SKM-1 treated with dmso at 0.1 percent for 144 hours (cell line): ENCODE results near the gene CYP4F2.
"Not testable (repeated sequence)": the region's sequence is repeated elsewhere in the genome, so short reads cannot be mapped to it uniquely, and the experiment has no call there.

Source experiments
- DNase-seq: peaks from one replicate; lab custom pipeline; 2025; ENCODE audit not compliant: unreplicated experiment; lab: John Stamatoyannopoulos, UW

CYP4F2 gene

DNA sequence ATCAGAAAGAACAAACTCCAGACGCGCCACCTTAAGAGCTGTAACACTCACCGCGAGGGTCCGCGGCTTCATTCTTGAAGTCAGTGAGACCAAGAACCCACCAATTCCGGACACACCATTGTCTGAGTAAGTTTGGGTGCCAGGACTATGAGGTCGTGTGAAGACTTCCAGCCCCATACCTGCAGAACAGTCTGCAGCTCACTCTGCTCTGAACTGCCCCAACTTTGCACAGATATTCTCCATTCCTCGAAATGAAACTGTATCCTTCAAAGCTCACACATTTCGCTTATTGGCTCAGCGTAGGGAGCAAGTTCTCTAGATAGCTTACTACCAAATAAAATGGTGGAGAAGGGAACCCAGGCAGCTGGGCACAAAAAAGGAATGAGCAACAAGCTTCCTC, 2.6 kb upstream of the CYP4F2 start:
- no peak for DNase-seq

DNA sequence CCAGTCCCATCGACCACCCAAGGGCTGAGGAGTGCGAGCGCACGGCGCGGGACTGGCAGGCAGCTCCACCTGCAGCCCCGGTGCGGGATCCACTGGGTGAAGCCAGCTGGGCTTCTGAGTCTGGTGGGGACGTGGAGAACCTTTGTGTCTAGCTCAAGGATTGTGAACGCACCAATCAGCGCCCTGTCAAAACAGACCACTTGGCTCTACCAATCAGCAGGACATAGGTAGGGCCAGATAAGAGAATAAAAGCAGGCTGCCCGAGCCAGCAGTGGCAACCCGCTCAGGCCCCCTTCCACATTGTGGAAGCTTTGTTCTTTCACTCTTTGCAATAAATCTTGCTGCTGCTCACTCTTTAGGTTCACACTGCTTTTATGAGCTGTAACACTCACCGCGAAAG, 2.2 kb upstream of the CYP4F2 start:
- not testable (repeated sequence) for DNase-seq

DNA sequence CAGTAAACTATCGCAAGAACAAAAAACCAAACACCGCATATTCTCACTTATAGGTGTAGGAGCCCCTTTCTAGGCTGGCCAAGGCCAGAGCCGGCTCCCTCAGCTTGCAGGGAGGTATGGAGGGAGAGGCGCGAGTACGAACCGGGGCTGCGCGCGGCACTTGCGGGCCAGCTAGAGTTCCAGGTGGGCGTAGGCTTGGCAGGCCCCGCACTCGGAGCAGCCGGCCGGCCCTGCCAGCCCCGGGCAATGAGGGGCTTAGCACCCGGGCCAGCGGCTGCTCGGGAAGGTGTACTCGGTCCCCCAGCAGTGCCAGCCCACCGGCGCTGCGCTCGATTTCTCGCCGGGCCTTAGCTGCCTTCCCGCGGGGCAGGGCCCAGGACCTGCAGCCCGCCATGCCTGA, 1.7 kb upstream of the CYP4F2 start:
- DNase-seq = not testable (repeated sequence)

DNA sequence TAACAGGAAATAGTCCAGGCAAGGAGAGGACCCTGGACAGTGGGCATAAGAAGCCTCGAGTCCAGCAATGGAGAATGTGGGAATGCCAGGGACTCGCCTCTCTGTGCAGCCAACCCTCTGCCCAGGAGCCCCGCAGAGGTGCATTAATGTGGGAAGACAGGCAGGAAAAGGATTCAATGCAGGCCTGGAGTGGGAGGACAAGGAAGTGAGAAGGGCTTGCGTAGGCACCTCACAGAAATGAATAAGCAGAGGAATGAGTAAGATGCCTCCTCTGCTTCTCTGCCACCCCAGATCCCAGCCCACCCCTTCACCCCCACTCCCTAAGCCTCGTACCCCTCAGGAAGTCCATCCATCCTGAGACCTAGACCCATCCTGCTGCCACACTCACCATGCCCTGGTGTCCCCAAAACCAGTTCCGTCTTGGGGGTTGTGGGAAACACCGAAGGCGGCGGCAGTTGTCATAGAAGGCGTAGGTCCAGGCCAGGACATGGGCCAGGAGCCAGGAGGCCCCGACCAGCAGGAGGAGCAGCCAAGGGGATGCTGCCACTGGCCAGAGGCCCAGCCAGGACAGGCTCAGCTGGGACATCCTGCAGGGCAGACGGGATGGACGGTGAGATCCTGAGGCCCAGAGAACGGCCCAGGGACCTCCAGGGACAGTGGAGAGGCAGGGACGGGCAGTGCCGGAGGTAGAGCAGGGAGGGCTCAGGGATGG, 692 bp downstream of the CYP4F2 start:
- no peak for DNase-seq

DNA sequence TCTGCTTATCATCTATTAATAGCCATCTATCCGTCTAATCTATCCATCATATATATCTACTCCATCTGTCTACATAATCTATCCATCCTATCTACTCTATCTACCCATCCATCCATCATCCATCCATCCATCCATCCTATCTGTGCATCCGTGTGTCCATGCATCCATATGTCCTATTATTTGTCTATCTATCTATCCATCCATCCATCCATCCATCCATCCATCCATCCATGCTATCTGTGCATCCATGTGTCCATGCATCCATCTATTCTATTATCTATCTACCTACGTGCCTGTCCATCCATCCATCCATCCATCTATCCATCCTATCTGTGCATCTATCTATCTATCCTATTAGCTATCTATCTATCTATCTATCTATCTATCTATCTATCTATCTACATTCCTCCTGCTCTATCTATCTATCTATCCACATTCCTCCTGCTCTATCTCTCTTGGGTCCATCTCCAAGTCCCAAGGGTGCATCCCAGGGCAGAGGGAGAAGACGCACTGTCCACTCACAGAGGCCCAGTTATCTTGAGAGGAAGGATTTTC, 1.9 kb downstream of the CYP4F2 start:
- no peak for DNase-seq

DNA sequence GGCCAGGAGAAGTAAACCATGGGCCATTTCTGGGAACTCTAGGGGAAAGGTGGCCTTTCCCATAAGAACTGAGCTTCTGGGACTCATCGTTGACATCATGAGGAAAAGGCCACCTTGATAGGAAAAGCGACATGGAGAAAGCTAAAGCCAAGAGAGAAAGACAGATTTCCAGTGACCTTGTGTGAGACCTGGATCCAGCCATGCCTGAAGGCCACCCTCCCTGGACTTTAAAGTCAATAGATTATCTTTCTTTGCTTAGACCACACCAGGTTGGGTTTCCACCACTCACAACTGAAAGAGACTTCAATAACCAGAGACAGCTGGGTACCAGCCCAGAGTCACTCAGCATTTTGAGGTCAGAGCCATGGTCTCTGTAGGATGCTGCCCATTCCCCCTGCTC, 3.5 kb downstream of the CYP4F2 start:
- no peak for DNase-seq

DNA sequence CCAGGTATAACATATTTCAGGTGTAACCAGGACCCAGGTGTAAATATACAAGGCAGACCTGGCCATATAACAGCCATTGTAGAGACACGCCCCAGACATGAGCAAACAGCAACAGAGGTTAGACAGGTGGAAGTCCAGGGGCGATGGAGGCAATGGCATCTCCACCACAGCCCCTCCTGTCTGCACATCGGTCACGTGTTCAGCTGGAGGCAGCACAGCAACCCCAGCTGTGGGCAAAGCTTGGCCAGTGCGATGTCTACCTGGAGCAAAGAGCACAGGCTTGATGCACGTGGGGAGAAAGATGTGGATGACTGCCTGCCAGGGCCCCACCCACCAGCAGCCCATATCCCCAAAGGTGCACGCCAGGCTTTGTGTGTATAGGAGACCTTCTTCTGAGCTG, 4.4 kb downstream of the CYP4F2 start:
- no peak for DNase-seq

DNA sequence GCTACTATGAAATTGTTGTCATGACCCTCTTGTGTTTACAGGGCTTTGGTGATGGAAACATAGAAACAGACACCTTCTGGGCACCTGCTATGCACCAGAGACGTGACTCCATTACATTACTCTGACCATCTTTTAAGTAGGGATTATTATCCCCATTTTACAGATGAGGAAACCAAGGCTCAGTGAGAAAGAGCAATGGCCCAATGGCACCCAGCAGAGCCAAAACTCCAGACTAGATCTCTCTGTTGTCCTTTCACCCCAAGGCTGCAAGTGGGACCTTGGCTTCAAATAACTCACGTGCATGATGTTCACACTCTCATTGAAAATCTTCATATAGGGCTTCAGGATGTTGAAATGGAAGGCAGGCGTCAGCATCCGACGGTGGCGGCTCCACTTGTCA, 5.9 kb downstream of the CYP4F2 start:
- no peak for DNase-seq

DNA sequence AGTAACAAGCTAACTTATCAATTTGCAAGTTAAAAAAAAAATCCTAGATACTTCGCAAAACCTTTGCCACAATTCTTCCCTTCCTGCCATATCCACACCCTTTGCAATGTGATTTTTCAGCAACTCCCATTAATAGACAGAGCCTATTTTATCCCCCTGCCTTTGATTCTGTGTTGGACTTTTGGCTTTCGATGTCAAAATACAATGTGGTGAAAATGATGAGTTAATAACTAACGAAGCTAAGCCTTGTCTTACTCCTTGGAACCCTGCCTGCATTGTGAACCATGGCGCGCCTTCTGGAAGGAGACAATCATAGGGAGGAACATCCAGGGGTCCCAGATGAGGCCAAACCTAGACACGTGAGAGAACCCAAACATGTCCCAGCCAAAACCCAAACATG, 6.4 kb downstream of the CYP4F2 start:
- DNase-seq = no peak

DNA sequence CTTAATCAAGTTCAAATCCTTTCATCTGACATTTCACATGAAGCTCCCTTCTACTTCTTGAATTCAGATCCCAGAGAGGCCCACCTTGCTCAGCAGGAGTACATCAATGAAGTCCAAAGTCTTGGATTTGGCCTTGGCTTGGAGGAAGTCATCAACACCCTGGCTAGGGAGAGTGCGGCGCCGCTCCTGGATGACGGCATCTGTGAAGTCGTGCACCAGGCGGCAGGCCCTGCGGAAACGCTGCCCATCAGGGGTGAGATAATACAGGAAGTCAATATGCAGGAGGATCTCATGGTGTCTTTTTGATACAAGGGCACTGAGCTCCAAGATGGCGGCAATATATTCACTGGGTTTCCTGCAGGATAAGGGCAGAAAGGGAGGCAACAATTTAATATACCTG, 8.5 kb downstream of the CYP4F2 start:
- DNase-seq = not testable (repeated sequence)

DNA sequence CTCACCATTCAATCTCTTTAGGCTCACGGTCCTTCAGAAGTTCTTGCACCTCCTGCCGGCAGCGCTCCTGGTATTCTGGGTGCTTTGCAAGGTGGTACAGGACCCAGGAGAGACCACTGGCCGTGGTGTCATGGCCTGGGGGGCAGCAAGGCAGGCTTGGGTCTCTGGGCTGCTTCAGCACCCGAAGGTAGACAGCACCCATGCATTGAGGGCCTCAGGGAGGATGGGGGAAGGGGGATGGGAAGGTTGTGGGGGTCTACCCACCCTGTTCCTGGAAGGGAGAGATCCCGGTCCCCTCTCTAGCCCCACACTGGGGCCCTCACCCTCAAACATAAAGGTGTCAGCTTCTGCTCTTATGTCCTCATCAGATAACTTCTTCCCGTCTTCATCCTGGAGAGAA, 12.0 kb downstream of the CYP4F2 start:
- no peak for DNase-seq

DNA sequence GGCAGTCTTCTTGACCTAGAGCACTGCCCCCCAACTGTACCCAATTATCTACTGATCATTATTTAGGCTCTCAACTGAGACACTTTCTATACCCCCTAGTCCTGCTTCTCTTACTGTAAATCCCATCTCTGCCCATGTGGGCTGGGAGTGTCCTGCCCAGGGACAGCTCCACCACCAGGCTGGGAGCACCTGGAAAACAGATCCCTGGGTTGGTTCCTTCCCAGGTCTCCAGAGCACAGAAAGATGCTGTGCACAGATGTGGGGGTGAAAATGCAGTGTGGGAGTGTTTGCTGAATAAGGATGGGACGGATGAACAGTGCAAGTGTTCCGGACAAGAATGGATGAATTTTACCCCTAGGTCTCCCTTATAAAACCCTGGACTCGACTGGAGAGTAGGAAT, 12.7 kb downstream of the CYP4F2 start:
- DNase-seq = no peak

DNA sequence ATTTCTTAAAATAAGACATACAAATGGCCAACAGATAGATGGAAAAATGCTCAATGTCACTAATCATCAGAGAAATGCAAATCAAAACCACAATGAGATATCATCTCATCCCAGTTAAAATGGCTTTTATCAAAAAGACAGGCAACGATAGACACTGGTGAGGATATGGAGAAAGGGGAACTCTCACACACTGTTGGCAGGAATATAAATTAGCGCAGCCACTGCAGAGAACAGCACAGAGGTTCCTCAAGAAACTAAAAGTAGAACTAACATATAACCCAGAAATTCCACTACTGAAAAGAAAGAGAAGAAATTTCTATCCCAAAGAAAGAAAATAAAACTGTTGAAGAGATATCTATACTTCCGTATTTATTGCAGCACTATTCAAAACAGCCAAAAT, 14.5 kb downstream of the CYP4F2 start:
- DNase-seq = not testable (repeated sequence)

DNA sequence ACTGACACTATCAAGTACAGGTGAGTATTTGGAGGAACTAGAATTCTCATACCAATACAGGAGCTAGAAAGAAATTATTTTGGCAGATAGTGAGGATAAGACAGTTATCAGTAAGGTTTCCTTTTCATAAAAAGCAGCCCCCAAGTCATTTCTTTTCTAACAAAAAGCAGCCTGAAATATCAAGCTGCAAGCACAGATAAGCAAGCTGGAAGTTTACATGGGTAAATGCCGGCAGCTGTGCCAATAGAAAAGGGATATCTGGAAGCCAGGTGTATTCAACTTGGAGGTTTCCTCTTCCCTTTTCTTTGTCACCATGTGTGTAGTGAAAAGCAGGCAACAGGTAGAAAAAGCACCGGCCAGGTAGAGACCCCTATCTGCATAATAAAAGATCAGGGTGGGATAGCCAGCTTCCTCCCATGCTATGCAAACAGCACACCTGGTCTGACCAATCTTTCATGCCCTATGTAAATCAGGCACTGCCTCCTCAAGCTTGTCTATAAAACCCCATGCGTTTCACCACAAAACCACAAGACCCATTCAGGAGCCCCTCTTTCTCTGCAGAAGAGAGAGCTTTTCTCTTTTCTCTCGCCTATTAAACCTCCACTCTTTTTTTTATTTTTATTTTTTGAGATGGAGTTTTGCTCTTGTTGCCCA, 22.9 kb downstream of the CYP4F2 start:
- no peak for DNase-seq

DNA sequence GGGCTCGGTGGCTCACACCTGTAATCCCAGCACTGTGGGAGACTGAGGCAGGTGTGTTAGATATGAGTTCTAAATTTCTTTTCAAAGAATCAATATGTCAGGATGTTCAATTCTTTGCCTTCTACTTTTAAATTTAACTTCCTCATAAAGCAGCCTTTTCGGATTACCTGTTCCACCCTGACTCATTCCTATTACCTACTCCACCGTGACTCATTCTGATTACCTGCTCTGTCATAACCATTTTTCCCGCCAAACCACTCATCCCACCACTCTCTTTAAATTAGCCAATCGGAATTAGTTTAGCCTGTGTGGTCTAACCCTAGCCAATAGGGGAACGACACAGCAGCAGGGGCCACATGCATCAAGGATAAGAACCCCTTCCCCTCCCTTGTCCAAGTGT, 24.1 kb downstream of the CYP4F2 start:
- DNase-seq = not testable (repeated sequence)

DNA sequence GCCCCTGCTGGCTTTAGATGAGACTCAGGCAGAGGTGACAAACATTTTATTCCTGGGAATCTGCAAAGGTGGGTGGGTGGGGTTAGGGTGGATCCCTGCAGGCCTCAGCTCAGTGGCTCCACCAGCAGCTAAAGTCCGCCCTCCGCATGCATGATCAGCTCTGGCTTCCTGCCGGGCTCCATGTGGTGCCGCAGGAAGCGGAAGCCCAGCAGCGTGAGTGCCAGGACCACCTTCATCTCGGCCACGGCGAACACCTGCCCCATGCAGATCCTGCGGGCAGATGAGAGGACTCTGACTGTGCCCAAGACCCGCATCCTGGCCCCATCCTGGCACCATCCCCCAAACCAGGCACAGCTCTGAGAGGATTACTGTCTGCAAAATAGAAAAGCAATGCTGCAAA, 26.3 kb downstream of the CYP4F2 start:
- DNase-seq = no peak

DNA sequence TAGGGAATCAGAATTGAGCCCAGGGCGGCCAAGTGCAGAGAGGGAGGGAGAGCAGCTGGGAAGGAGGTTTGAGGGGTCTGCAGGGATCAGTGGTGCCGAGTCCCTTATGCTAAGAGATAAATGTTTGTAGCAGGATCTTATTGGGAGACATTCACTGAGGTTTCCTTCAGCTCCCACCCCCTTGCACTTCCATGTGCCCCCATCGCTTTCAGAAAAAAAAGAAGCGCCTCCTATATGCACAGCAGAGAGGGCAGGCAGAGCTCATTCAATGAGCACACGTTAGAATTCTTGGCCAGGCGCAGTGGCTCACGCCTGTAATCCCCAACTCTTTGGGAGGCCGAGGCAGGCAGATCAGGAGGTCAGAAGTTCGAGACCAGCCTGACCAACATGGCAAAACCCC, 28.0 kb downstream of the CYP4F2 start:
- peak; percentile 6 for DNase-seq

DNA sequence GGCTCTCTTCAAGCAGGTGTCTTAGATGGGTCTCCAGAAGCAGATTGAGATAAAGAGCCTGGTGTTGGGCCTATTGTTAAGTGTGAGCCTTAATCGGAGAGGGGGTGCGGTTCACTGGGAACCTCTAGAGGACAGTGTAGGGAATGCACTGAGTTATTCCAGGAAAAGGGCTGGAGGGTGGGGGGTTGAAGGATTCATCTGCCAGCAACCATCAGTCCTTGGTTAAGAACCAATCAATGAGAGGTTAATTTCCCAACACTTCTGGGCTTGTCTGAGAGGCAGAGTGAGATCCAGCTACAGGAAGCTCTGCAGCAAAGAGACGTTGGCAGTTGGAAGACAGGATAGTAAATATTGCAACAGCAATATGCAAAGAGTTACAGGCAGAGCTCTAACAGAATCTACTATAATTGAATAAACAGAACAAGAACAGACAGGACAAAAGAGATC, 28.7 kb downstream of the CYP4F2 start:
- peak; percentile 98 for DNase-seq

DNA sequence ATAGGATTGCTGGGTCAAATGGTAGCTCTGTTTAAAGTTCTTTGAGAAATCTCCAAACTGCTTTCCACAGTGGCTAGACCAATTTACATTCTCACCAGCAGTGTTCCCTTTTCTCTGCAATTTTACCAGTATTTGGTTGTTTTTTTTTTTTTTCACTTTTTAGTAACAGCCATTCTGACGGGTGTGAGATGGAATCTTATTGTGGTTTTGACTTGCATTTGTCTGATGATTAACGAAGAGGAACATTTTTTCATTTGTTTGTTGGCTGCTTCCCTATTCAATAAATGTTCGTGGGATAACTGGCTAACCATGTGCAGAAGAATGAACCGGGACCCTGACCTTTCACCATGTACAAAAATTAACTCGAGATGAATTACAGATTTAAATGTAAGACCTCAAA, 31.2 kb downstream of the CYP4F2 start:
- DNase-seq = no peak

DNA sequence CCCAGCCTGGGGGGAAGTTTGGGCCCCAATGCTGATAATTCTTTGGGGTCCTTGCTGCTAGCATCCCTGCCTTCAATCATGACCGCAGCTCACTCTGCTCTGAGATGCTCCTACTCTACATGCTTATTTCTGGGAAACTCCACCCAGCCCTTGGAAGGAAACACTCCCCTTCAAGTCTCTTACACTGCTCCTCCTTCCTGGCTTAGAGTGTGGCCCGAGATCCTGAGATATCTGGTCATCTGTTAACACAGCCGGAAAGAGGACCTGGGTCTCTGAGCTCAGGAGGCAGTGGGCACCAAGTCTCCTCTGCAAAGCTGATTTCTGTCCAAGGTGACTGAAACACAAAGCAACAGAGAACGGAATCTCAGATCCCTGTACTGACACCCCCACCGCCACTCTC, 33.0 kb downstream of the CYP4F2 start:
- DNase-seq = no peak

DNA sequence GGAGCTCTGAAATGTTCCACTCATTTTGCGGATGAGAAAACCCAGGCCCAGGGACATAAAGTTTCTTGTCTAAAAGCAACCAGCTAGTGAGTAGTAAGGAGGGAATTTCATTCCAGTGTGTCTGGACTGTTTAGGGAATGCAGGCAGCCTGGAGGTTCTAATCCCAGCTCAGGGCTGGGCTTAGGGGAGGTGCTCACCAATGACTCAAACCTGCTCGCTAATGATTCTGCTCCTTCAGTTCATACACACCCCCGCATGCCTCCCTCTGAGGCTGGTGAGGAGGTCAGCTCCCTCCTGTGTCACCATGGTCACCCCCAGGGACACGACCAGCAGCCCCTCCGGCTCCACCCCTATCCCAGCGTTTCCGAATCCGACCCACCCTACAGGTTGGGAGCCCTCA, 34.6 kb downstream of the CYP4F2 start:
- DNase-seq = no peak

DNA sequence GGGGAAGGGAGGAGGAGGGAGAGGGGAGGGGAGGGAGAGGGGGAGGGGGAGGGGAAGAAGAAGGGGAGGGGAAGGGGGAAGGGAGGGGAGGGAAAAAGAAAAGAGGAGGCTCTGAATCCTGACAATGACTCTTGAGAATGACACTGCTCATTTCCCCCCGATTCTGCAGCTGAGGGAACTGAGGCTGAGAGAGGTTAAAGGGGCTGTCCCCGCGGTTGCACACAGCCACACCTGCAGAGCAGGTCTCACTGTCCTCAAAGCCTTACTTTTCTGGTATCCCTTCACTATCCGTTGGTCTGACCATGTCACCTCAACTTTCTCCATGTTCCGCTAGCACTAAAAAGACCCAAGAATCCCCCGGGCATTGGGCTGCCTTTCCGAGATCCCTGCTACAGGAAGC, 35.4 kb downstream of the CYP4F2 start:
- no peak for DNase-seq

DNA sequence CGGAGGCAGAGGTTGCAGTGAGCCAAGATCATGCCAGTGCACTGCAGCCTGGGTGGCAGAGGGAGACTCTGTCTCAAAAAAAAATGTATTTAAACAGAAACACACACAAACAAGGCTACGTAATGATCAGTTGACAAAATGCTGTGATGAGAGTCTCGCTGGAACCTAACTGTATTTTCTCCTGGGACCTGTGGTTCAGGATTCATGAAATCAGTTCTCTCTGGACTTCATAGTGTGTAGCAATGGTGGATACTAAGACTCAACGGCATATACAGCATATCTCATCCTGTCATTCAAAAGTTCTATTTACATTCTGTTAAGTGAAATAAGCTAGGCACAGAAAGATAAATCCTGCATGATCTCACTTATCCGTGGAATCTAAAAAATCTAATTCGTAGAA, 37.4 kb downstream of the CYP4F2 start:
- DNase-seq = no peak
